B cell (primary cell): Measurements from ENCODE around the gene SCRN3. TPM values are rescaled to one million over a fixed set of nuclear protein-coding genes. Genes with fewer than 3 reads are reported as not detected.

Source experiments
- ATAC-seq: fragments of 200-7000 bp; cut with Tn5 transposase; one replicate; pipeline ENCODE4 v1.10.0; 2021; ENCODE audit warnings: low read depth, mild to moderate bottlenecking, moderate number of reproducible peaks, moderate library complexity
- CTCF ChIA-PET: fragments of 350-600 bp; sonication (Branson Sonifier 250); formaldehyde crosslinking; loops from one replicate; lab custom pipeline; 2021; ENCODE audit warnings: antibody characterized with exemption, inconsistent platforms; lab: Charles Lee
- POLR2A ChIA-PET: fragments of 350-600 bp; sonication (Branson Sonifier 250); formaldehyde crosslinking; loops from one replicate; lab custom pipeline; 2021; ENCODE audit warnings: antibody characterized with exemption; lab: Charles Lee
- DNase-seq: peaks from one replicate; pipeline ENCODE4 v3.0.0; 2013
- H2AFZ ChIP-seq: 2 replicates; pipeline ENCODE4 v1.6.1; 2012; ENCODE audit warnings: mild to moderate bottlenecking, low read depth, low read length; ENCODE audit not compliant: insufficient read depth, poor library complexity, severe bottlenecking
- H3K27ac ChIP-seq, 2 donors: 1 replicate in 1 of 2; 2 replicates in 1 of 2; pipeline ENCODE4 v1.5.1; 2012 to 2013; ENCODE audit warnings: low read length in 2 of 2, mild to moderate bottlenecking in 2 of 2, moderate library complexity in 1 of 2
- H3K27me3 ChIP-seq, 4 experiments: fragments of 200-600 bp in 1 of 4; sonication (generic) in 1 of 4; replicated peaks in 1 of 4; 1 replicate in 2 of 4; 2 replicates in 2 of 4; pipeline versions ENCODE4 v1.6.1 to v1.7.0; 2013 to 2016; ENCODE audit warnings: low read length in 3 of 4, mild to moderate bottlenecking in 2 of 4, mixed read lengths in 1 of 4, moderate library complexity in 1 of 4; ENCODE audit not compliant: insufficient read depth in 4 of 4, control insufficient read depth in 3 of 4; ENCODE audit errors: control extremely low read depth in 1 of 4
- H3K36me3 ChIP-seq, 2 experiments: replicated peaks in 1 of 2; 1 replicate in 1 of 2; 2 replicates in 1 of 2; pipeline versions ENCODE4 v1.6.1 to v1.7.1; 2013; ENCODE audit warnings: low read length in 1 of 2; ENCODE audit not compliant: insufficient read depth in 2 of 2, control insufficient read depth in 1 of 2; ENCODE audit errors: control extremely low read depth in 1 of 2, extremely low read depth in 1 of 2
- H3K4me1 ChIP-seq, 2 donors: fragments of 200-600 bp in 1 of 2; sonication (generic) in 1 of 2; 1 replicate in 1 of 2; 2 replicates in 1 of 2; pipeline versions ENCODE4 v1.5.1 to v1.6.1; 2013 to 2017; ENCODE audit warnings: low read length in 2 of 2; ENCODE audit not compliant: control insufficient read depth in 2 of 2, insufficient read depth in 2 of 2
- H3K4me2 ChIP-seq: replicated peaks from 2 replicates; pipeline ENCODE3; 2012; ENCODE audit warnings: mild to moderate bottlenecking, low read depth, low read length; ENCODE audit not compliant: poor library complexity, severe bottlenecking
- H3K4me3 ChIP-seq, 5 experiments: fragments of 200-600 bp in 1 of 5; sonication (generic) in 1 of 5; 1 replicate in 3 of 5; 2 replicates in 2 of 5; pipeline versions ENCODE4 v1.5.1 to v1.7.0; 2011 to 2016; ENCODE audit warnings: low read length in 4 of 5, mild to moderate bottlenecking in 4 of 5, low read depth in 2 of 5, control low read depth in 1 of 5, moderate library complexity in 1 of 5; ENCODE audit not compliant: insufficient read depth in 1 of 5; ENCODE audit errors: control extremely low read depth in 1 of 5, extremely low read depth in 1 of 5
- H3K79me2 ChIP-seq: fragments of 200-600 bp; sonication (generic); one replicate; pipeline ENCODE4 v1.6.0; 2016; ENCODE audit warnings: low read length; ENCODE audit not compliant: control insufficient read depth, insufficient read depth
- H3K9ac ChIP-seq: fragments of 200-600 bp; sonication (generic); 2 replicates; pipeline ENCODE4 v1.6.1; 2017; ENCODE audit warnings: mild to moderate bottlenecking, low read length, moderate library complexity
- H3K9me3 ChIP-seq, 3 donors: one replicate each; pipeline versions ENCODE4 v1.6.1 to v1.7.1; 2013; ENCODE audit warnings: low read length in 2 of 3; ENCODE audit not compliant: control insufficient read depth in 2 of 3, insufficient read depth in 1 of 3; ENCODE audit errors: control extremely low read depth in 1 of 3
- H4K20me1 ChIP-seq: 2 replicates; pipeline ENCODE4 v1.6.0; 2012; ENCODE audit warnings: mild to moderate bottlenecking, low read length; ENCODE audit not compliant: insufficient read depth, control insufficient read depth, poor library complexity, severe bottlenecking
- H3K27ac Mint-ChIP-seq: one replicate; pipeline ENCODE4 v1.8.0; 2021; ENCODE audit warnings: mixed read lengths
- H3K27me3 Mint-ChIP-seq: one replicate; pipeline ENCODE4 v1.8.0; 2021; ENCODE audit warnings: mixed read lengths
- H3K4me1 Mint-ChIP-seq: one replicate; pipeline ENCODE4 v1.8.0; 2021; ENCODE audit warnings: mixed read lengths
- H3K4me3 Mint-ChIP-seq: one replicate; pipeline ENCODE4 v1.8.0; 2021; ENCODE audit warnings: mixed read lengths
- H3K9me3 Mint-ChIP-seq: one replicate; pipeline ENCODE4 v1.8.0; 2022; ENCODE audit warnings: mixed read lengths; ENCODE audit not compliant: insufficient read depth
- EZH2 ChIP-seq: IDR thresholded peaks from 2 replicates; pipeline ENCODE4 v1.6.1; 2012; ENCODE audit warnings: borderline replicate concordance, low read depth, mild to moderate bottlenecking, moderate library complexity, low read length; ENCODE audit not compliant: insufficient read depth, poor library complexity, severe bottlenecking
- WGBS: methylation state at CpG from one replicate; pipeline ENCODE4 v1.1.5; 2013; ENCODE audit warnings: missing lambda C conversion rate; ENCODE audit not compliant: insufficient coverage; 5-methylcytosine and 5-hydroxymethylcytosine counted together
- intact Hi-C: fragments of 100-400 bp; cut with micrococcal nuclease; formaldehyde crosslinking; loops from one replicate; pipeline ENCODE4 v1.10.0; 2022
- polyA plus RNA-seq: library from polyadenylated mRNA; depleted of rRNA; stranded (reverse); fragments of >200 nt; gene quantifications from 2 replicates; pipeline ENCODE4 v1.2.3, GENCODE V29; 2012
- total RNA-seq, 2 donors: library from RNA; stranded (reverse); fragments of 120-200 nt in 1 of 2; gene quantifications; 1 replicate in 1 of 2; 2 replicates in 1 of 2; pipeline versions ENCODE4 v1.2.3 to v1.2.4, GENCODE V29; 2013 to 2022
- TF ChIP-seq, protein P1 (sequence below): fragments of 200-600 bp; IDR thresholded peaks from one replicate; pipeline ENCODE4 v1.8.0; 2022; ENCODE audit warnings: antibody characterized with exemption, mild to moderate bottlenecking

Gene SCRN3
- total and polyA plus RNA-seq, 2 donors (not counting 1 experiment from before 2014, with no cell fraction given): 9.8 to 21.6 TPM

GRCh38 chr2:174445248-174445647, 49.7 kb downstream of the SCRN3 start:
- intact Hi-C loops: no loop called here
- H3K4me1 Mint-ChIP-seq: peaks cover 12% of the 10 kb centered on the region
- TF ChIP-seq EZH2: no peak
- TF ChIP-seq, protein P1, sequence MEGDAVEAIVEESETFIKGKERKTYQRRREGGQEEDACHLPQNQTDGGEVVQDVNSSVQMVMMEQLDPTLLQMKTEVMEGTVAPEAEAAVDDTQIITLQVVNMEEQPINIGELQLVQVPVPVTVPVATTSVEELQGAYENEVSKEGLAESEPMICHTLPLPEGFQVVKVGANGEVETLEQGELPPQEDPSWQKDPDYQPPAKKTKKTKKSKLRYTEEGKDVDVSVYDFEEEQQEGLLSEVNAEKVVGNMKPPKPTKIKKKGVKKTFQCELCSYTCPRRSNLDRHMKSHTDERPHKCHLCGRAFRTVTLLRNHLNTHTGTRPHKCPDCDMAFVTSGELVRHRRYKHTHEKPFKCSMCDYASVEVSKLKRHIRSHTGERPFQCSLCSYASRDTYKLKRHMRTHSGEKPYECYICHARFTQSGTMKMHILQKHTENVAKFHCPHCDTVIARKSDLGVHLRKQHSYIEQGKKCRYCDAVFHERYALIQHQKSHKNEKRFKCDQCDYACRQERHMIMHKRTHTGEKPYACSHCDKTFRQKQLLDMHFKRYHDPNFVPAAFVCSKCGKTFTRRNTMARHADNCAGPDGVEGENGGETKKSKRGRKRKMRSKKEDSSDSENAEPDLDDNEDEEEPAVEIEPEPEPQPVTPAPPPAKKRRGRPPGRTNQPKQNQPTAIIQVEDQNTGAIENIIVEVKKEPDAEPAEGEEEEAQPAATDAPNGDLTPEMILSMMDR: no peak
- no peaks in the 10 kb centered on the region for H3K27me3 Mint-ChIP-seq
- no peaks in the 10 kb centered on the region for H3K27me3 ChIP-seq
- no CpG with 5 or more reads among the region's 3 CpGs for WGBS
- H3K4me2 ChIP-seq: no peak overlapping the region
- H4K20me1 ChIP-seq: no peaks in the 10 kb centered on the region
- no peak overlapping the region for H3K9ac ChIP-seq
- H3K9me3 Mint-ChIP-seq: no peaks in the 10 kb centered on the region
- no peak overlapping the region for H3K27ac ChIP-seq
- no peak overlapping the region for H3K4me3 Mint-ChIP-seq
- POLR2A ChIA-PET: no interaction called here
- H3K36me3 ChIP-seq: no peaks in the 10 kb centered on the region
- peaks cover 11 to 12% of the 10 kb centered on the region in 2 donors for H3K4me1 ChIP-seq
- no peaks in the 10 kb centered on the region for H3K79me2 ChIP-seq
- no peak overlapping the region for H3K4me3 ChIP-seq
- CTCF ChIA-PET: no interaction called here
- ATAC-seq (no peak), DNase-seq (no peak)
- no peak overlapping the region for H2AFZ ChIP-seq
- peaks cover 0 to 4% (median 0%) of the 10 kb centered on the region in 3 donors for H3K9me3 ChIP-seq
- no peak overlapping the region for H3K27ac Mint-ChIP-seq

DNA sequence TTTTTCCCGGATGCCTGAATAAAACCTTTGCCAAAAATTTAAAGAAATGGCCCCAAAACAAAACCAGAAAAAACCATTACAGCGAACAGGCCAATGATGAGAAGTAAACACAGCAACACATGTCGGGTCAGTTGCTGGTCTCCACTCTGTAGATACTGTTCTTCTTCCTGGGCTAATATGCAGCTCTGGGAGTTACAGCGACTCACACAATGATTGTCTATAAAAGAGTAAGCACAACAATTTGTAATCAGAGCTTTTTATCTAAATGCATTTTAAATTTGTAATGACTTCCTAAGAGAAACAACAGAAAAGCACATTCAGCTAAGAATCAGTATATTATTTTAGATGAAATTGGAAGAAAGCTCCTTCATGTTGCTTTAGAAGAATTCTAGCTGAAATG, 51.0 kb downstream of the SCRN3 start:
- intact Hi-C loops: no loop called here
- H3K4me1 Mint-ChIP-seq: peaks cover 17% of the 10 kb centered on the region
- H4K20me1 ChIP-seq: no peaks in the 10 kb centered on the region

More for the DNA sequence above, 51.0 kb downstream of the SCRN3 start:
- Histone ChIP-seq H3K79me2 (no peaks in the 10 kb centered on the region), H3K27me3 (no peaks in the 10 kb centered on the region), H3K4me2 (no peak overlapping the region), H2AFZ (no peak overlapping the region), H3K36me3 (no peaks in the 10 kb centered on the region), H3K27ac (no peak overlapping the region), H3K4me3 (no peak overlapping the region), H3K9ac (no peak overlapping the region), H3K4me1 (peaks cover 14 to 17% of the 10 kb centered on the region in 2 donors), H3K9me3 (peaks cover 0 to 5% (median 0%) of the 10 kb centered on the region in 3 donors)
- Mint-ChIP-seq H3K4me3 (no peak overlapping the region), H3K9me3 (no peaks in the 10 kb centered on the region), H3K27ac (no peak overlapping the region), H3K27me3 (no peaks in the 10 kb centered on the region)
- ChIA-PET CTCF (interaction anchor here (1.1 to 1.6 kb wide), 4 partner anchors 9 to 242 kb away, joined by 3 to 5 read pairs (median 3); no protein-coding TSS in a partner anchor), POLR2A (no interaction called here)
- ATAC-seq: no peak
- WGBS: 96% methylated on average over 3 of the region's 4 CpGs
- TF ChIP-seq, protein P1: no peak
- TF ChIP-seq EZH2: no peak
- no peak for DNase-seq
